D721Med (cell line): ENCODE results near the gene PTPRA.

Experiments used
- DNase-seq: peaks from one replicate; pipeline ENCODE4 v3.0.0; 2011; ENCODE audit warnings: low spot score; ENCODE audit not compliant: insufficient read length
- FAIRE-seq: peaks from 2 replicates; lab custom pipeline; 2011; peaks lifted over from hg19 to GRCh38; lab: Jason Lieb, UNC
- CTCF ChIP-seq: IDR thresholded peaks from 2 replicates; pipeline ENCODE4 v1.5.1; 2012; ENCODE audit warnings: mild to moderate bottlenecking, control low read depth; ENCODE audit not compliant: insufficient read depth; ENCODE audit errors: missing control alignments

The PTPRA gene

GRCh38 chr20:2907519-2907918 lies 34.2 kb downstream of the PTPRA start:
- FAIRE-seq, result no peak
- no peak for DNase-seq
- no peak for TF ChIP-seq CTCF

GRCh38 chr20:2909953-2910352 lies 36.7 kb downstream of the PTPRA start:
- no peak for DNase-seq
- no peak for FAIRE-seq
- TF ChIP-seq CTCF, result no peak

GRCh38 chr20:2911200-2911599 lies 37.9 kb downstream of the PTPRA start:
- no peak for TF ChIP-seq CTCF
- FAIRE-seq (no peak), DNase-seq (no peak)

- FAIRE-seq (no peak), DNase-seq (no peak)
- peak; percentile 71 for TF ChIP-seq CTCF
These were observed 40.9 kb downstream of the PTPRA start for GRCh38 chr20:2914160-2914559.

- no peak for FAIRE-seq
- no peak for TF ChIP-seq CTCF
- DNase-seq, result no peak
These were observed 44.0 kb downstream of the PTPRA start for GRCh38 chr20:2917266-2917665.

- TF ChIP-seq CTCF, result no peak
- DNase-seq (no peak), FAIRE-seq (no peak)
These were observed 45.1 kb downstream of the PTPRA start for GRCh38 chr20:2918096-2919049.
